Measurements from ENCODE around the gene MARCKSL1. TPM values are rescaled to one million over a fixed set of nuclear protein-coding genes. Genes with fewer than 3 reads are reported as not detected.

Gene MARCKSL1
- total and polyA plus RNA-seq, 2 of the 13 experiments (the other 11 are each of a cell fraction or from before 2014, with no cell fraction given) = 81.9 to 155 TPM

DNA sequence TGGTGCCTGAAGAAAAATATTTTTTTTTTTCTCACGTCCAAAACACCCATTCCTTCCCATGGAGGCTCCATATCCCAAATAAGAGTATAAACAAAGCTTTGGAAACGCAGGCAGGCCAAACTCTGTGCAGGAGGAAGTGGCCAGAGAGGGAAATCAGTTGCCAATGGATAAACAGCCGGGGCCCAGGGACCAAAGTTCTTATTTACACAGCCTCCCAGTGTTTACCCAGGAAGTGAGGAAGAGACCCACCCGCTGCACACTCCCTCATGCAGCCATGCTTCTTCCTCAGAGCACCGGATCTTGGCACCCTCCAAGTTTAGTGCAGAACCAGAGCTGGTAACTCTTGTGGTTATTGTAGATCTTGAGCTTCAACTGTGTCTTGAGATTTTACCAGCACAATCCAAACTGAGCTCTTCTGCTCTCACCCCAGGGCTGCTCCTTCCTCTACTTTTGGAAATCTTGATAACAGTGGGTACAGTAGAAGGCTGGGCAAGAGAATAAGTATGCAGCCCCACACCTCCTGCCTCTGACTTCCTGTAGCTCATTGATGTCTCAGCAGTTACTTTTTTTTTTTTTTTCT, 14.2 kb downstream of the MARCKSL1 start (continued):
- TF ChIP-seq, protein P1, sequence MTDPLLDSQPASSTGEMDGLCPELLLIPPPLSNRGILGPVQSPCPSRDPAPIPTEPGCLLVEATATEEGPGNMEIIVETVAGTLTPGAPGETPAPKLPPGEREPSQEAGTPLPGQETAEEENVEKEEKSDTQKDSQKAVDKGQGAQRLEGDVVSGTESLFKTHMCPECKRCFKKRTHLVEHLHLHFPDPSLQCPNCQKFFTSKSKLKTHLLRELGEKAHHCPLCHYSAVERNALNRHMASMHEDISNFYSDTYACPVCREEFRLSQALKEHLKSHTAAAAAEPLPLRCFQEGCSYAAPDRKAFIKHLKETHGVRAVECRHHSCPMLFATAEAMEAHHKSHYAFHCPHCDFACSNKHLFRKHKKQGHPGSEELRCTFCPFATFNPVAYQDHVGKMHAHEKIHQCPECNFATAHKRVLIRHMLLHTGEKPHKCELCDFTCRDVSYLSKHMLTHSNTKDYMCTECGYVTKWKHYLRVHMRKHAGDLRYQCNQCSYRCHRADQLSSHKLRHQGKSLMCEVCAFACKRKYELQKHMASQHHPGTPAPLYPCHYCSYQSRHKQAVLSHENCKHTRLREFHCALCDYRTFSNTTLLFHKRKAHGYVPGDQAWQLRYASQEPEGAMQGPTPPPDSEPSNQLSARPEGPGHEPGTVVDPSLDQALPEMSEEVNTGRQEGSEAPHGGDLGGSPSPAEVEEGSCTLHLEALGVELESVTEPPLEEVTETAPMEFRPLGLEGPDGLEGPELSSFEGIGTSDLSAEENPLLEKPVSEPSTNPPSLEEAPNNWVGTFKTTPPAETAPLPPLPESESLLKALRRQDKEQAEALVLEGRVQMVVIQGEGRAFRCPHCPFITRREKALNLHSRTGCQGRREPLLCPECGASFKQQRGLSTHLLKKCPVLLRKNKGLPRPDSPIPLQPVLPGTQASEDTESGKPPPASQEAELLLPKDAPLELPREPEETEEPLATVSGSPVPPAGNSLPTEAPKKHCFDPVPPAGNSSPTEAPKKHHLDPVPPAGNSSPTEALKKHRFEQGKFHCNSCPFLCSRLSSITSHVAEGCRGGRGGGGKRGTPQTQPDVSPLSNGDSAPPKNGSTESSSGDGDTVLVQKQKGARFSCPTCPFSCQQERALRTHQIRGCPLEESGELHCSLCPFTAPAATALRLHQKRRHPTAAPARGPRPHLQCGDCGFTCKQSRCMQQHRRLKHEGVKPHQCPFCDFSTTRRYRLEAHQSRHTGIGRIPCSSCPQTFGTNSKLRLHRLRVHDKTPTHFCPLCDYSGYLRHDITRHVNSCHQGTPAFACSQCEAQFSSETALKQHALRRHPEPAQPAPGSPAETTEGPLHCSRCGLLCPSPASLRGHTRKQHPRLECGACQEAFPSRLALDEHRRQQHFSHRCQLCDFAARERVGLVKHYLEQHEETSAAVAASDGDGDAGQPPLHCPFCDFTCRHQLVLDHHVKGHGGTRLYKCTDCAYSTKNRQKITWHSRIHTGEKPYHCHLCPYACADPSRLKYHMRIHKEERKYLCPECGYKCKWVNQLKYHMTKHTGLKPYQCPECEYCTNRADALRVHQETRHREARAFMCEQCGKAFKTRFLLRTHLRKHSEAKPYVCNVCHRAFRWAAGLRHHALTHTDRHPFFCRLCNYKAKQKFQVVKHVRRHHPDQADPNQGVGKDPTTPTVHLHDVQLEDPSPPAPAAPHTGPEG (CRISPR knock-in tag; IDR thresholded peaks at IDR 0.05) = no peak
- no peak for TF ChIP-seq HOXA7 (CRISPR knock-in tag; IDR thresholded peaks at IDR 0.05)
- TF ChIP-seq FOXM1 (CRISPR knock-in tag; IDR thresholded peaks at IDR 0.05) = no peak
- TF ChIP-seq, protein P2, sequence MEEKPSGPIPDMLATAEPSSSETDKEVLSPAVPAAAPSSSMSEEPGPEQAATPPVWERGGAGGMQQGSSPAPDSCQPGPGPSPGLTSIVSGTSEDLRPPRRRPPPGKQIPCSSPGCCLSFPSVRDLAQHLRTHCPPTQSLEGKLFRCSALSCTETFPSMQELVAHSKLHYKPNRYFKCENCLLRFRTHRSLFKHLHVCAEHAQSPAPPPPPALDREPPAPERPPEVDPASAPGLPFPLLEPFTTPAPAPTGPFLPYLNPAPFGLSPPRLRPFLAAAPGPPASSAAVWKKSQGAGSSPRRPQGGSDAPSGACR (CRISPR knock-in tag; IDR thresholded peaks at IDR 0.05) = no peak
- peak; percentile 38; the same call in 1 of the 2 replicates for TF ChIP-seq ZBTB34 (CRISPR knock-in tag; IDR thresholded peaks at IDR 0.05)
- TF ChIP-seq PHF20 (CRISPR knock-in tag; IDR thresholded peaks at IDR 0.05) = no peak
- TF ChIP-seq KLF6 (CRISPR knock-in tag; IDR thresholded peaks at IDR 0.05) = peak; percentile 73; the same call in 1 of the 2 replicates
- no peak for TF ChIP-seq SRF (IDR thresholded peaks at IDR 0.05; ENCODE audit: low read depth, low read length)
- no peak for TF ChIP-seq TAF15 (IDR thresholded peaks at IDR 0.05; ENCODE audit: low read depth, low read length, poor library complexity, severe bottlenecking)
- TF ChIP-seq BRCA1 (CRISPR knock-in tag; IDR thresholded peaks at IDR 0.05) = no peak
- no peak for TF ChIP-seq ATF7-NPFF (CRISPR knock-in tag; IDR thresholded peaks at IDR 0.05; ENCODE audit: low read depth)
- TF ChIP-seq ATF6 (CRISPR knock-in tag; conservative IDR thresholded peaks at IDR 0.05) = no peak
- TF ChIP-seq CCAR2 (optimal IDR thresholded peaks at IDR 0.05; ENCODE audit: low read depth, low read length) = no peak
- TF ChIP-seq ZBTB25 (CRISPR knock-in tag; IDR thresholded peaks at IDR 0.05) = peak; percentile 76
- TF ChIP-seq ZBTB7B (CRISPR knock-in tag; IDR thresholded peaks at IDR 0.05) = peak; percentile 91
- TF ChIP-seq ZNF225 (CRISPR knock-in tag; IDR thresholded peaks at IDR 0.05) = no peak

Measured in HepG2 (cell line).